ENCODE data around the gene COL18A1. TPM values are rescaled to one million over a fixed set of nuclear protein-coding genes. Genes with fewer than 3 reads are reported as not detected.

Gene COL18A1
- total and polyA plus RNA-seq, 2 of the 8 experiments (the other 6 are each of a cell fraction or from before 2014, with no cell fraction given) = 145 to 201 TPM

DNA sequence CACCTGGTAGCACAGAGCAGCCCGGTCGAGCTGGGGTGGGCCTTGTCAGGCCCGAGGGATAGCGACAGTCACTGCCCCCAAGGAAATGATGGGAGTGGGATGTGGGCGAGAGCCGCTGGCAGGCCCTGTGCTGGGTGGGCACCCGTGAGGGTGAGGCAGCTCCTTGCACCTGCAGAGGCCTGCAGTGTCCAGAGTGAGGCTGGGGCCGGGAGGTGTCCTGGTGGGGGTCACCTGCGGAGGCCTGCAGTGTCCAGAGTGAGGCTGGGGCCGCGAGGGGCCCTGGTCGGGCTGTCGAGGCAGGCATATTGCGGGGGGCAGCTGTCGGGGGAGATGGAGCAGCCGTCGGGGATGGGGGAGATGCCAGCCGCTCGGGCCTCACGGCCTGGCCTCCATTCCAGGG lies 87.8 kb downstream of the COL18A1 start (continued):
- TF ChIP-seq SP2 (IDR thresholded peaks at IDR 0.05; ENCODE audit: low read length) = no peak
- no peak for TF ChIP-seq NRF1 (IDR thresholded peaks at IDR 0.05; ENCODE audit: low read depth, low read length)

Measured in H1 (cell line).